H9 (cell line): ENCODE data around the gene SLC22A15. TPM values are rescaled to one million over a fixed set of nuclear protein-coding genes. Genes with fewer than 3 reads are reported as not detected.

Experiments
- DNase-seq: peaks from one replicate; pipeline ENCODE4 v3.0.0-alpha.2; 2017
- H2AFZ ChIP-seq: one replicate; pipeline ENCODE4 v1.6.1; 2013; ENCODE audit warnings: mild to moderate bottlenecking, low read length, control low read depth, moderate library complexity
- H2AK5ac ChIP-seq: 2 replicates; pipeline ENCODE4 v1.6.1; 2013; ENCODE audit warnings: low read length, control low read depth, mixed read lengths; ENCODE audit not compliant: insufficient read length
- H2BK120ac ChIP-seq: one replicate; pipeline ENCODE4 v1.6.1; 2013; ENCODE audit warnings: low read depth, mild to moderate bottlenecking, low read length, control low read depth, inconsistent platforms; ENCODE audit not compliant: poor library complexity, severe bottlenecking
- H2BK12ac ChIP-seq: 2 replicates; pipeline ENCODE4 v1.6.1; 2013; ENCODE audit warnings: low read length, control low read depth, mixed read lengths, low read depth; ENCODE audit not compliant: insufficient read length
- H2BK15ac ChIP-seq: 2 replicates; pipeline ENCODE4 v1.6.1; 2013; ENCODE audit warnings: low read depth, low read length, control low read depth
- H2BK20ac ChIP-seq: one replicate; pipeline ENCODE4 v1.6.1; 2013; ENCODE audit warnings: low read depth, mild to moderate bottlenecking, low read length, control low read depth, inconsistent platforms; ENCODE audit not compliant: poor library complexity, severe bottlenecking
- H2BK5ac ChIP-seq: 2 replicates; pipeline ENCODE4 v1.6.1; 2013; ENCODE audit warnings: low read length, control low read depth, mixed read lengths; ENCODE audit not compliant: insufficient read length
- H3K14ac ChIP-seq: 2 replicates; pipeline ENCODE4 v1.6.1; 2013; ENCODE audit warnings: low read length, control low read depth; ENCODE audit not compliant: insufficient read depth
- H3K18ac ChIP-seq: 2 replicates; pipeline ENCODE4 v1.6.1; 2013; ENCODE audit warnings: low read depth, mild to moderate bottlenecking, mixed read lengths, low read length, control low read depth; ENCODE audit not compliant: insufficient read length
- H3K23ac ChIP-seq: 2 replicates; pipeline ENCODE4 v1.6.1; 2013; ENCODE audit warnings: low read length, control low read depth, mixed read lengths, low read depth; ENCODE audit not compliant: insufficient read length
- H3K23me2 ChIP-seq: 2 replicates; pipeline ENCODE4 v1.6.1; 2013; ENCODE audit warnings: low read depth, mild to moderate bottlenecking, mixed read lengths, low read length, control low read depth; ENCODE audit not compliant: insufficient read length, poor library complexity, severe bottlenecking
- H3K27ac ChIP-seq: 2 replicates; pipeline ENCODE4 v1.5.1; 2013; ENCODE audit warnings: low read length, control low read depth, mixed read lengths, low read depth; ENCODE audit not compliant: insufficient read length
- H3K27me3 ChIP-seq: 2 replicates; pipeline ENCODE4 v1.6.1; 2013; ENCODE audit warnings: low read length, control low read depth, inconsistent platforms; ENCODE audit not compliant: insufficient read depth
- H3K4ac ChIP-seq: 2 replicates; pipeline ENCODE4 v1.6.1; 2013; ENCODE audit warnings: low read depth, mild to moderate bottlenecking, control low read depth, inconsistent platforms, low read length, moderate library complexity
- H3K4me1 ChIP-seq: 2 replicates; pipeline ENCODE4 v1.6.1; 2013; ENCODE audit warnings: low read length, control low read depth, inconsistent platforms; ENCODE audit not compliant: insufficient read depth
- H3K4me2 ChIP-seq: 2 replicates; pipeline ENCODE4 v1.6.1; 2013; ENCODE audit warnings: low read length, control low read depth, mixed read lengths; ENCODE audit not compliant: insufficient read length, insufficient read depth
- H3K56ac ChIP-seq: 2 replicates; pipeline ENCODE4 v1.6.1; 2013; ENCODE audit warnings: low read depth, mild to moderate bottlenecking, mixed read lengths, low read length, control low read depth; ENCODE audit not compliant: insufficient read length
- H3K79me1 ChIP-seq: 2 replicates; pipeline ENCODE4 v1.6.1; 2013; ENCODE audit warnings: low read depth, mild to moderate bottlenecking, moderate library complexity, low read length, control low read depth, inconsistent platforms; ENCODE audit not compliant: insufficient read depth, poor library complexity, severe bottlenecking
- H3K79me2 ChIP-seq: 2 replicates; pipeline ENCODE4 v1.6.1; 2013; ENCODE audit warnings: low read length, control low read depth, inconsistent platforms; ENCODE audit not compliant: insufficient read depth
- H3K9ac ChIP-seq: 2 replicates; pipeline ENCODE4 v1.6.1; 2013; ENCODE audit warnings: low read length, control low read depth, mixed read lengths; ENCODE audit not compliant: insufficient read length; ENCODE audit errors: extremely low read depth
- H3K9me3 ChIP-seq: one replicate; pipeline ENCODE4 v1.6.1; 2013; ENCODE audit warnings: low read depth, low read length, inconsistent platforms; ENCODE audit not compliant: control insufficient read depth
- H3T11ph ChIP-seq: one replicate; pipeline ENCODE4 v1.6.1; 2013; ENCODE audit warnings: mild to moderate bottlenecking, low read length, control low read depth, inconsistent platforms
- H4K20me1 ChIP-seq: one replicate; pipeline ENCODE4 v1.6.1; 2013; ENCODE audit not compliant: control insufficient read depth, insufficient read length, insufficient read depth
- H4K5ac ChIP-seq: 2 replicates; pipeline ENCODE4 v1.6.1; 2013; ENCODE audit warnings: low read depth, mild to moderate bottlenecking, mixed read lengths, low read length, control low read depth; ENCODE audit not compliant: insufficient read length
- H4K8ac ChIP-seq: replicated peaks from 2 replicates; pipeline ENCODE4 v1.6.1; 2013; ENCODE audit warnings: low read length, control low read depth, mixed read lengths, low read depth; ENCODE audit not compliant: insufficient read length
- H4K91ac ChIP-seq: 2 replicates; pipeline ENCODE4 v1.6.1; 2013; ENCODE audit warnings: low read depth, mild to moderate bottlenecking, moderate library complexity, mixed read lengths, low read length, control low read depth; ENCODE audit not compliant: insufficient read length
- H3K27ac Mint-ChIP-seq, 3 experiments: 2 replicates in 2 of 3; 3 replicates in 1 of 3; pipeline ENCODE4 v1.8.0; 2020 to 2021; ENCODE audit warnings: mixed read lengths in 3 of 3, mild to moderate bottlenecking in 1 of 3, moderate library complexity in 1 of 3
- H3K27me3 Mint-ChIP-seq: 2 replicates; pipeline ENCODE4 v1.8.0; 2021; ENCODE audit warnings: low read depth, mild to moderate bottlenecking, moderate library complexity, mixed read lengths
- H3K36me3 Mint-ChIP-seq, 3 experiments: 2 replicates in 2 of 3; 3 replicates in 1 of 3; pipeline ENCODE4 v1.8.0; 2020 to 2021; ENCODE audit warnings: low read depth in 3 of 3, mixed read lengths in 3 of 3; ENCODE audit not compliant: insufficient read depth in 1 of 3
- H3K4me1 Mint-ChIP-seq, 2 experiments: 2 replicates each; pipeline ENCODE4 v1.8.0; 2020; ENCODE audit warnings: mixed read lengths in 2 of 2
- H3K4me3 Mint-ChIP-seq, 2 experiments: 2 replicates in 1 of 2; 3 replicates in 1 of 2; pipeline ENCODE4 v1.8.0; 2020 to 2021; ENCODE audit warnings: mild to moderate bottlenecking in 2 of 2, mixed read lengths in 2 of 2, moderate library complexity in 1 of 2
- H3K9me3 Mint-ChIP-seq, 2 experiments: 2 replicates in 1 of 2; 3 replicates in 1 of 2; pipeline ENCODE4 v1.8.0; 2020; ENCODE audit warnings: mild to moderate bottlenecking in 2 of 2, mixed read lengths in 2 of 2, moderate library complexity in 1 of 2
- WGBS: extraction: QIAGEN DNeasy Blood & Tissue Kit; methylation state at CpG from one replicate; pipeline ENCODE4 v1.1.7; 2013; ENCODE audit warnings: missing lambda C conversion rate, low lambda C conversion rate, mixed read lengths; ENCODE audit not compliant: insufficient read length; ENCODE audit errors: extremely low coverage; 5-methylcytosine and 5-hydroxymethylcytosine counted together
- total RNA-seq: library from RNA; stranded (reverse); gene quantifications from 2 replicates; pipeline ENCODE4 v1.2.1, GENCODE V29; 2021
- TF ChIP-seq, protein P1 (sequence below): fragments of 200-600 bp; sonication (generic); conservative IDR thresholded peaks from 3 replicates; pipeline ENCODE4 v1.8.0; 2021; ENCODE audit warnings: antibody characterized with exemption, mild to moderate bottlenecking

Gene SLC22A15
- total RNA-seq, 1 experiment from 2014 or later = 3.2 TPM

DNA sequence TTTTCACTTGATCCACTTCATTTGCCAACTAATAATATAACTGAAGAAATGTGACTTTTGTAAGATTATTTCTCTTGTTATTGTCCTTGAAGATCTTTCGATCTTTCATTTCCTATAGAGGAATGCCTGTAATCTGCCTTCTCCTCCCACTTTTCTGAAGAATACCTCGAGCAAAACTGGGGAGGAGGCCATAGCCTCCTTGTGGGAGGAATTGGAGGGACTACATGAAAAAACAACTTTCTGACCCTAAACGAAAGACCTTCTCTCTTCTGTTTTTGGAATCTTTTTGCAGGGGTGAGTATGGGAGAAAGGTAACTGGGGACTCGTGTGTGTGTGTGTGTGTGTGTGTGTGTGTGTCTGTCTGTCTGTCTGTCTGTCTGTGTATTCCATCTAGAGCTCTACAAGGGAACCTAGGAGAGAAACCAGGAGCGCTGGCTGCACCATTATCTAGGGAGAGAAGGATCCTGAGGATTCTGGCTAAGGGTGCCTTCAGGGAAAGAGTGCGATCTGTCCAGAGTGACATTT is 102.4 kb downstream of the SLC22A15 start:
- DNase-seq = no peak
- H4K91ac ChIP-seq = no peak overlapping the region
- H3K27ac ChIP-seq = no peak overlapping the region
- no peaks in the 10 kb centered on the region for H3K23me2 ChIP-seq
- whole genome bisulfite sequencing = no CpG with 5 or more reads among the region's 6 CpGs
- H3K4me2 ChIP-seq = no peak overlapping the region
- H3K27me3 Mint-ChIP-seq = no peaks in the 10 kb centered on the region
- H3K9me3 ChIP-seq = no peaks in the 10 kb centered on the region
- no peak overlapping the region for H2BK20ac ChIP-seq
- H3K4me3 Mint-ChIP-seq = no peak overlapping the region
- no peaks in the 10 kb centered on the region for H3K27me3 ChIP-seq
- no peak overlapping the region for H2BK15ac ChIP-seq
- H3K56ac ChIP-seq = no peak overlapping the region
- H2BK5ac ChIP-seq = no peak overlapping the region
- no peaks in the 10 kb centered on the region; a peak in 1 of 7 replicates for H3K36me3 Mint-ChIP-seq
- no peak overlapping the region for H2BK12ac ChIP-seq
- no peaks in the 10 kb centered on the region for H3K4me1 Mint-ChIP-seq
- no peak overlapping the region for H3K14ac ChIP-seq
- no peaks in the 10 kb centered on the region for H3K79me1 ChIP-seq
- no peak overlapping the region for H2BK120ac ChIP-seq
- no peaks in the 10 kb centered on the region; a peak in 1 of 5 replicates for H3K9me3 Mint-ChIP-seq
- H2AK5ac ChIP-seq = no peak overlapping the region
- no peak overlapping the region for H4K8ac ChIP-seq
- H4K20me1 ChIP-seq = no peaks in the 10 kb centered on the region
- TF ChIP-seq, protein P1, sequence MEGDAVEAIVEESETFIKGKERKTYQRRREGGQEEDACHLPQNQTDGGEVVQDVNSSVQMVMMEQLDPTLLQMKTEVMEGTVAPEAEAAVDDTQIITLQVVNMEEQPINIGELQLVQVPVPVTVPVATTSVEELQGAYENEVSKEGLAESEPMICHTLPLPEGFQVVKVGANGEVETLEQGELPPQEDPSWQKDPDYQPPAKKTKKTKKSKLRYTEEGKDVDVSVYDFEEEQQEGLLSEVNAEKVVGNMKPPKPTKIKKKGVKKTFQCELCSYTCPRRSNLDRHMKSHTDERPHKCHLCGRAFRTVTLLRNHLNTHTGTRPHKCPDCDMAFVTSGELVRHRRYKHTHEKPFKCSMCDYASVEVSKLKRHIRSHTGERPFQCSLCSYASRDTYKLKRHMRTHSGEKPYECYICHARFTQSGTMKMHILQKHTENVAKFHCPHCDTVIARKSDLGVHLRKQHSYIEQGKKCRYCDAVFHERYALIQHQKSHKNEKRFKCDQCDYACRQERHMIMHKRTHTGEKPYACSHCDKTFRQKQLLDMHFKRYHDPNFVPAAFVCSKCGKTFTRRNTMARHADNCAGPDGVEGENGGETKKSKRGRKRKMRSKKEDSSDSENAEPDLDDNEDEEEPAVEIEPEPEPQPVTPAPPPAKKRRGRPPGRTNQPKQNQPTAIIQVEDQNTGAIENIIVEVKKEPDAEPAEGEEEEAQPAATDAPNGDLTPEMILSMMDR = peak; percentile 37; the same call in 1 of the 3 replicates
- no peak overlapping the region for H3K27ac Mint-ChIP-seq
- H3K9ac ChIP-seq = no peak overlapping the region
- H3K23ac ChIP-seq = no peak overlapping the region
- no peak overlapping the region for H3K18ac ChIP-seq
- H3K4ac ChIP-seq = no peak overlapping the region
- no peak overlapping the region for H2AFZ ChIP-seq
- no peak overlapping the region for H4K5ac ChIP-seq
- H3K4me1 ChIP-seq = no peaks in the 10 kb centered on the region
- no peak overlapping the region for H3T11ph ChIP-seq
- H3K79me2 ChIP-seq = no peaks in the 10 kb centered on the region
